NB4 (cell line): ENCODE results near the gene POM121.
"Not testable (repeated sequence)": the region's sequence is repeated elsewhere in the genome, so short reads cannot be mapped to it uniquely, and the experiment has no call there.

Experiments
- CTCF ChIP-seq: IDR thresholded peaks from one replicate; pipeline ENCODE4 v1.5.1; 2012; ENCODE audit warnings: low read depth, low read length
- MAX ChIP-seq: IDR thresholded peaks from 2 replicates; pipeline ENCODE4 v1.6.1; 2011; ENCODE audit warnings: low read depth, low read length
- MYC ChIP-seq: IDR thresholded peaks from 2 replicates; pipeline ENCODE4 v1.6.1; 2011; ENCODE audit warnings: low read depth, low read length
- POLR2A ChIP-seq: IDR thresholded peaks from 2 replicates; pipeline ENCODE4 v1.6.1; 2011; ENCODE audit warnings: mild to moderate bottlenecking; ENCODE audit not compliant: insufficient read length; ENCODE audit errors: extremely low read depth

DNA sequence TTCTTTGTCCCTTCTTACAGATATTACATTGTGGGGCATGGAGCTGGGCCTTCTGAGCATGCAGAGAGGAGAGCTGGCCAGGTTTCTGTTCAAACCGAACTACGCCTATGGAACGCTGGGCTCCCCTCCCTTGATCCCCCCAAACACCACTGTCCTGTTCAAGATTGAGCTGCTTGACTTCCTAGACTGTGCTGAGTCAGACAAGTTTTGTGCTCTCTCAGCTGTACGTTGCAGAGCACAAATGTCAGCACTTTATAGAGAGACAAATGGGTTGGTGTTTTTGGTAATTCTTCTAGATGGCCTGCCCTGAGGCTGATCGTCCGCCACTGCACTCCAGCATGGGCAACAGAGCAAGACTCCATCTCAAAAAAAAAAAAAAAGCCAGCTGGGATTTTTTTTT, 46.6 kb downstream of the POM121 start:
- TF ChIP-seq POLR2A, CTCF, MAX, MYC: not testable (repeated sequence)
